Endothelial cell (in vitro differentiated cells): ENCODE results near the gene OPN1MW3. TPM values are rescaled to one million over a fixed set of nuclear protein-coding genes. Genes with fewer than 3 reads are reported as not detected.

Experiments
- DNase-seq: peaks from one replicate; pipeline ENCODE4 v3.0.0; 2021; ENCODE audit warnings: low spot score
- H3K27ac Mint-ChIP-seq: one replicate; pipeline ENCODE4 v1.8.0; 2021; ENCODE audit warnings: mixed read lengths, inconsistent platforms; ENCODE audit not compliant: unreplicated experiment
- H3K27me3 Mint-ChIP-seq: one replicate; pipeline ENCODE4 v1.8.0; 2021; ENCODE audit warnings: mild to moderate bottlenecking, moderate library complexity, mixed read lengths, inconsistent platforms; ENCODE audit not compliant: unreplicated experiment
- H3K36me3 Mint-ChIP-seq: one replicate; pipeline ENCODE4 v1.8.0; 2021; ENCODE audit warnings: mild to moderate bottlenecking, low read depth, mixed read lengths, inconsistent platforms; ENCODE audit not compliant: unreplicated experiment
- H3K4me1 Mint-ChIP-seq: one replicate; pipeline ENCODE4 v1.8.0; 2021; ENCODE audit warnings: mild to moderate bottlenecking, mixed read lengths, inconsistent platforms; ENCODE audit not compliant: unreplicated experiment
- H3K4me3 Mint-ChIP-seq: one replicate; pipeline ENCODE4 v1.8.0; 2021; ENCODE audit warnings: mild to moderate bottlenecking, mixed read lengths, inconsistent platforms; ENCODE audit not compliant: unreplicated experiment
- H3K9me3 Mint-ChIP-seq: one replicate; pipeline ENCODE4 v1.8.0; 2021; ENCODE audit warnings: mixed read lengths, inconsistent platforms; ENCODE audit not compliant: unreplicated experiment
- total RNA-seq: library from RNA; stranded (reverse); fragmentation: NEBNext Ultra II Directional; extraction: Animal tissue kit (Norgen Biotek cat#: 25700); gene quantifications from one replicate; pipeline ENCODE4 v1.2.1, GENCODE V29; 2021; ENCODE audit not compliant: unreplicated experiment
- TF ChIP-seq, protein P1 (sequence below): fragments of 200-600 bp; sonication (generic); IDR thresholded peaks from one replicate; pipeline ENCODE4 v1.5.0; 2021; ENCODE audit warnings: antibody characterized with exemption; ENCODE audit not compliant: unreplicated experiment

OPN1MW3 gene
- total RNA-seq, 1 donor from 2014 or later = not detected

DNA sequence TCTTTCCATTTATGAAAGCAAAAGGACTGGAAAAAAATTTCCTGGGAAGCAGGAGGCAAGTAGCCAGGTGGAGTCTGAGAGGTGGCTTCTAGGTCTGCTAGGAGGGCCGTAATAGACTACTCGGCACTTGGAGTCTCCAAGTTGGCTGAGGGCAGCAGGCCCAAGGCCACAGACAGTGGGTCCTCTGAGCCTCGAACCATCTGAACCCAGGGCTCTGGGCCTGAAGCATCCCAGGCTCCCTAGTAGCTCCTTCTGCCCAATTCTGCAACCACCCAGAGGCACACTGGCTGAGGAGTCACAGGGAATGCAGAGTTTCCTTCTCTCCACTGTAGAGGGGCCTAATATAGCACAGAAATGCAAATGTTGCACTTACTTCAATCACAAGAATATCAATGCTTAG, 58.0 kb downstream of the OPN1MW3 start:
- TF ChIP-seq, protein P1, sequence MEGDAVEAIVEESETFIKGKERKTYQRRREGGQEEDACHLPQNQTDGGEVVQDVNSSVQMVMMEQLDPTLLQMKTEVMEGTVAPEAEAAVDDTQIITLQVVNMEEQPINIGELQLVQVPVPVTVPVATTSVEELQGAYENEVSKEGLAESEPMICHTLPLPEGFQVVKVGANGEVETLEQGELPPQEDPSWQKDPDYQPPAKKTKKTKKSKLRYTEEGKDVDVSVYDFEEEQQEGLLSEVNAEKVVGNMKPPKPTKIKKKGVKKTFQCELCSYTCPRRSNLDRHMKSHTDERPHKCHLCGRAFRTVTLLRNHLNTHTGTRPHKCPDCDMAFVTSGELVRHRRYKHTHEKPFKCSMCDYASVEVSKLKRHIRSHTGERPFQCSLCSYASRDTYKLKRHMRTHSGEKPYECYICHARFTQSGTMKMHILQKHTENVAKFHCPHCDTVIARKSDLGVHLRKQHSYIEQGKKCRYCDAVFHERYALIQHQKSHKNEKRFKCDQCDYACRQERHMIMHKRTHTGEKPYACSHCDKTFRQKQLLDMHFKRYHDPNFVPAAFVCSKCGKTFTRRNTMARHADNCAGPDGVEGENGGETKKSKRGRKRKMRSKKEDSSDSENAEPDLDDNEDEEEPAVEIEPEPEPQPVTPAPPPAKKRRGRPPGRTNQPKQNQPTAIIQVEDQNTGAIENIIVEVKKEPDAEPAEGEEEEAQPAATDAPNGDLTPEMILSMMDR = no peak
- H3K4me1 Mint-ChIP-seq = peaks cover 10% of the 10 kb centered on the region
- H3K27me3 Mint-ChIP-seq = peaks cover 3% of the 10 kb centered on the region
- no peak for DNase-seq
- H3K9me3 Mint-ChIP-seq = no peaks in the 10 kb centered on the region
- H3K36me3 Mint-ChIP-seq = no peaks in the 10 kb centered on the region
- H3K4me3 Mint-ChIP-seq = no peak overlapping the region
- no peak overlapping the region for H3K27ac Mint-ChIP-seq

DNA sequence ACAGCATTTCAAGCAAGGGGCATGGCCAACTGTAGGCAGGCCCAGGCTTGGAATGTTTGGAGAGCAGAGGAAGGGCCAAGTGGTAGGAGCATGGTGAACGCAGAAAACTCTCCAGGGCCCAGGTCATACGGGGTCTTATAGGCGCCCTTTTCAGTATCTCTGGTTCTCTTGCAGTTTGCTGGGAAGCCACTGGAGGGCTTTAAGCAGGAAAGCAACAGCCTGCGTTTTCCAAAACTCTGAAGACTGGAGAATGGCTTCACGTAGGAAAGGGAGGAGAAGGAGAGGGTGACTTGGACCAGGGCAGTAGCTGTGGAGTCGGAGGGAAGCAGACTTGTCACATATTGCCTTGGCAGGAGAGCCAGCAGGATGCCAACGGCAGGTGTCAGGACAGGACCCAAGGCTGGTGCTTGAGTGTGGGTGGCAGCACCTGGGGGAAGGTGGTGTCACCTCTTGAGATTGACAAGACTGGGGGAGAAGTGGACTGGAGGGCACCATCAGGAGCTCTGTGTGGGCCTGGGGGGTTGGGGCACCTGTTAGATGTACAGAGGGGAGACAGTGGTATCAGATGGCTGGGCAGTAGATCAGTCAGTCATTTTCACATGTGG, 60.1 kb downstream of the OPN1MW3 start:
- Mint-ChIP-seq H3K4me1 (peaks cover 12% of the 10 kb centered on the region), H3K9me3 (no peaks in the 10 kb centered on the region), H3K4me3 (no peak overlapping the region), H3K27ac (no peak overlapping the region), H3K36me3 (no peaks in the 10 kb centered on the region), H3K27me3 (no peaks in the 10 kb centered on the region)
- peak; percentile 38 for DNase-seq
- TF ChIP-seq, protein P1 = no peak

DNA sequence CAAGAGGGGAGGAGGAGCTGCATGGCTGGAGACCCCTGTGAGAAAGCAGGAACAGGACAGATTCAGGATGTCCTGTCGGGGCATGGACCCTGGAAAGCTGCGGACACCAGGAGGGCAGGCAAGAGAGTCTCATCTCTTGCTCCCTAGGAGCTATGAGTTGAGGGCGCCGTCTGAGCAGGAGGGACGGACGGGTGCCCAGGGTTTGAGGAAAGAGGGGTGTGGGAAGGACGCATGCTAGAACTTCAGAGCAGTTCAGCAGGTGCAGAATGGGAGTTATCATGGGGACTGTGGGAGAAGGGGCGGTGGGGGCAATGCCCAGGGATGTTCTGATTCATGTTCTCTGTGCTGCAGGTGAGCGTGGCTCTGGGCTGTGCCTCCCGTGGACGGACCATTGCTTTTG, 63.0 kb downstream of the OPN1MW3 start:
- DNase-seq = no peak
- no peaks in the 10 kb centered on the region for H3K9me3 Mint-ChIP-seq
- H3K4me1 Mint-ChIP-seq = peaks cover 12% of the 10 kb centered on the region
- peak overlapping the region; percentile 3 for H3K27ac Mint-ChIP-seq
- TF ChIP-seq, protein P1 = no peak
- peaks cover 4% of the 10 kb centered on the region for H3K27me3 Mint-ChIP-seq
- H3K36me3 Mint-ChIP-seq = no peaks in the 10 kb centered on the region
- H3K4me3 Mint-ChIP-seq = no peak overlapping the region

Other genes with a start within 250 kb of the OPN1MW3 start
- 89.9 TPM for gene IRAK1, start 237.7 kb upstream of the OPN1MW3 start, total RNA-seq
- gene MECP2, start 159.9 kb upstream of the OPN1MW3 start, total RNA-seq = 60.0 TPM
- gene OPN1LW, start 113.3 kb upstream of the OPN1MW3 start, total RNA-seq = not detected
- not detected for gene OPN1MW, start 75.0 kb upstream of the OPN1MW3 start, total RNA-seq
- not detected for gene OPN1MW2, start 37.8 kb upstream of the OPN1MW3 start, total RNA-seq
- gene TEX28, start 37.5 kb downstream of the OPN1MW3 start, total RNA-seq = not detected
- gene TKTL1, start 38.2 kb downstream of the OPN1MW3 start, total RNA-seq = 7.1 TPM
- gene FLNA, start 117.1 kb downstream of the OPN1MW3 start, total RNA-seq = 1,022 TPM
- 44.7 TPM for gene EMD, start 121.7 kb downstream of the OPN1MW3 start, total RNA-seq
- 3,704 TPM for gene RPL10, start 140.8 kb downstream of the OPN1MW3 start, total RNA-seq
- gene DNASE1L1, start 151.7 kb downstream of the OPN1MW3 start, total RNA-seq = 38.6 TPM
- gene TAFAZZIN, start 154.0 kb downstream of the OPN1MW3 start, total RNA-seq = 56.4 TPM
- 100 TPM for gene ATP6AP1, start 171.1 kb downstream of the OPN1MW3 start, total RNA-seq
- 157 TPM for gene GDI1, start 179.6 kb downstream of the OPN1MW3 start, total RNA-seq
- gene FAM50A, start 186.6 kb downstream of the OPN1MW3 start, total RNA-seq = 77.0 TPM
- gene PLXNA3, start 200.7 kb downstream of the OPN1MW3 start, total RNA-seq = 54.5 TPM
- 18.4 TPM for gene LAGE3, start 221.7 kb downstream of the OPN1MW3 start, total RNA-seq
- 16.8 TPM for gene UBL4A, start 229.0 kb downstream of the OPN1MW3 start, total RNA-seq
- gene SLC10A3, start 233.0 kb downstream of the OPN1MW3 start, total RNA-seq = 13.9 TPM